SK-N-MC (cell line): ENCODE results near the gene KLK4.

Source experiments
- DNase-seq: peaks from one replicate; pipeline ENCODE4 v3.0.0-alpha.2; 2011; ENCODE audit warnings: low read depth, low spot score
- H3K27ac ChIP-seq: fragments of 200-600 bp; sonication (generic); 2 replicates; pipeline ENCODE4 v1.5.1; 2016; ENCODE audit warnings: mixed run types
- H3K36me3 ChIP-seq: fragments of 200-600 bp; sonication (generic); 2 replicates; pipeline ENCODE4 v1.6.1; 2017; ENCODE audit warnings: antibody characterized with exemption, low read length, mixed read lengths; ENCODE audit not compliant: insufficient read depth
- H3K4me3 ChIP-seq: fragments of 200-600 bp; sonication (generic); 2 replicates; pipeline ENCODE4 v1.5.1; 2016
- H3K9ac ChIP-seq: fragments of 200-600 bp; sonication (generic); 2 replicates; pipeline ENCODE4 v1.8.0; 2017; ENCODE audit warnings: mixed run types, mixed read lengths; ENCODE audit not compliant: insufficient read length
- H3K9me3 ChIP-seq: fragments of 200-600 bp; sonication (generic); 2 replicates; pipeline ENCODE4 v1.6.1; 2017; ENCODE audit warnings: low read depth, mild to moderate bottlenecking, antibody characterized with exemption, low read length, moderate library complexity, mixed read lengths
- EZH2 ChIP-seq: fragments of 200-600 bp; sonication (generic); IDR thresholded peaks from one replicate; pipeline ENCODE4 v1.6.1; 2017; ENCODE audit warnings: antibody characterized with exemption
- FOXP2 ChIP-seq: optimal IDR thresholded peaks from 2 replicates; pipeline ENCODE3; 2011; ENCODE audit warnings: mild to moderate bottlenecking, moderate library complexity; ENCODE audit not compliant: insufficient read depth; ENCODE audit errors: extremely low read length, control extremely low read depth
- POLR2AphosphoS5 ChIP-seq: IDR thresholded peaks from 2 replicates; pipeline ENCODE4 v1.6.1; 2012; ENCODE audit warnings: mild to moderate bottlenecking, low read depth, low read length, borderline replicate concordance

The KLK4 gene, protein sequence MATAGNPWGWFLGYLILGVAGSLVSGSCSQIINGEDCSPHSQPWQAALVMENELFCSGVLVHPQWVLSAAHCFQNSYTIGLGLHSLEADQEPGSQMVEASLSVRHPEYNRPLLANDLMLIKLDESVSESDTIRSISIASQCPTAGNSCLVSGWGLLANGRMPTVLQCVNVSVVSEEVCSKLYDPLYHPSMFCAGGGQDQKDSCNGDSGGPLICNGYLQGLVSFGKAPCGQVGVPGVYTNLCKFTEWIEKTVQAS

GRCh38 chr19:50911206-50912101 lies at the start of gene KLK4:
Gene KLK4 (minus strand): TSS chr19:50911395. CDS start chr19:50910738, 657 bp downstream.
- H3K9ac ChIP-seq, result no peak within 1 kb of the TSS
- no peaks in the 10 kb centered on the region for H3K36me3 ChIP-seq
- no peak for TF ChIP-seq EZH2
- H3K4me3 ChIP-seq, result no peak within 1 kb of the TSS
- no peak within 1 kb of the TSS for H3K27ac ChIP-seq
- H3K9me3 ChIP-seq, result no peaks in the 10 kb centered on the region
- DNase-seq, result no peak

GRCh38 chr19:50959731-50960500 lies 48.7 kb upstream of the KLK4 start:
- DNase-seq, result no peak
- Histone ChIP-seq H3K27ac (no peak overlapping the region), H3K4me3 (no peak overlapping the region), H3K9me3 (no peaks in the 10 kb centered on the region), H3K9ac (no peak overlapping the region), H3K36me3 (no peaks in the 10 kb centered on the region)
- no peak for TF ChIP-seq FOXP2
- TF ChIP-seq EZH2, result no peak
- TF ChIP-seq POLR2AphosphoS5, result no peak

DNA sequence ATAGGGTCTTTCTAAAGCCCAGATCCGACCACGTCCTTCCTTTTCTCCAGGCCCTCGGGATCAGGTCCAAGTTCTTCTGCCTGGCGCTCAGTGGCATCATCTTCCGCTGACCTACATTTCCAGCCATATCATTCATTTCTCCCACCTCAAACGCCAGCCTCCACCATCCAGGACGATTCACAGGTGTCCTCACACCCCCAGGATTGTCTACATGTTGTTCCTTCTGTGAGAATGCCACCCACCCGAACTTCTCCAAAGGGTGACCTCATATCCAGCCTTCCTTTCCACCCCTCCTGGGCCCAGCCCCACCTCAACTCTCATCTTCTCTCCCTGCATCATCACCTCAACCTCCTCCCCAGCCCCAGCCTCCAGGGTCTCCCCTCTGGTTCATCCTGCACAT lies 46.4 kb upstream of the KLK4 start:
- H3K9ac ChIP-seq, result no peak overlapping the region
- DNase-seq, result no peak
- no peaks in the 10 kb centered on the region for H3K9me3 ChIP-seq
- no peak overlapping the region for H3K4me3 ChIP-seq
- no peak overlapping the region for H3K27ac ChIP-seq
- TF ChIP-seq FOXP2 (no peak), EZH2 (no peak), POLR2AphosphoS5 (no peak)
- no peaks in the 10 kb centered on the region for H3K36me3 ChIP-seq

- no peaks in the 10 kb centered on the region for H3K9me3 ChIP-seq
- no peak within 1 kb of the TSS for H3K4me3 ChIP-seq
- H3K9ac ChIP-seq, result no peak within 1 kb of the TSS
- no peak for TF ChIP-seq EZH2
- TF ChIP-seq POLR2AphosphoS5, result no peak
- TF ChIP-seq FOXP2, result no peak
- DNase-seq, result no peak
- H3K27ac ChIP-seq, result no peak within 1 kb of the TSS
- H3K36me3 ChIP-seq, result no peaks in the 10 kb centered on the region
These were observed 41.7 kb upstream of the KLK4 start, which contains the start of gene KLK5 for GRCh38 chr19:50952910-50953309. Gene KLK5 (minus strand): TSS chr19:50953038. CDS start chr19:50952657, 381 bp downstream.

DNA sequence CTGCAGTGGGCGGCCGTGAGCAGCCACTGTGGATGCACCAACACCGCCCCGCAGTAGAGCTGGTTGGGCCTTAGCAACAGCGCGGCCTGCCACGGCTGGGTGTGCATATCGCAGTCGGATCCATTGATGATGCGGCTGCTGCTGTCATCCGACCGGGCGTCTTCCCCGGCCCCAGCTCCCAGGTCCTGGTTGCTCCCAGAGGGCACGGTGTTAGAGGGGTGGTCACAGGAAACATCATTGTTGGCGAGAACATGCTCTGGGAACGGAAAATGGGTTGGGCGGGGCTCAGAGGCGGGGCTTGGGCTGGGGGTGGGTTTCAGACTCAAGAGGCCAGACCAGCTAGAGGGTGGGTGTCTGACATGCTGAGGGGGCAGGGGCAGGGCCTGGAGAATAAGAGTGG lies 38.7 kb upstream of the KLK4 start:
- no peaks in the 10 kb centered on the region for H3K36me3 ChIP-seq
- H3K27ac ChIP-seq, result no peak overlapping the region
- H3K9ac ChIP-seq, result no peak overlapping the region
- TF ChIP-seq POLR2AphosphoS5, result no peak
- TF ChIP-seq EZH2, result no peak
- TF ChIP-seq FOXP2, result no peak
- no peak overlapping the region for H3K4me3 ChIP-seq
- no peak for DNase-seq
- no peaks in the 10 kb centered on the region for H3K9me3 ChIP-seq

- TF ChIP-seq POLR2AphosphoS5 (no peak), EZH2 (no peak), FOXP2 (no peak)
- H3K9me3 ChIP-seq, result no peaks in the 10 kb centered on the region
- no peaks in the 10 kb centered on the region for H3K36me3 ChIP-seq
- H3K4me3 ChIP-seq, result no peak overlapping the region
- no peak overlapping the region for H3K27ac ChIP-seq
- no peak for DNase-seq
- H3K9ac ChIP-seq, result no peak overlapping the region
These were observed 35.9 kb upstream of the KLK4 start for GRCh38 chr19:50947123-50947522.

DNA sequence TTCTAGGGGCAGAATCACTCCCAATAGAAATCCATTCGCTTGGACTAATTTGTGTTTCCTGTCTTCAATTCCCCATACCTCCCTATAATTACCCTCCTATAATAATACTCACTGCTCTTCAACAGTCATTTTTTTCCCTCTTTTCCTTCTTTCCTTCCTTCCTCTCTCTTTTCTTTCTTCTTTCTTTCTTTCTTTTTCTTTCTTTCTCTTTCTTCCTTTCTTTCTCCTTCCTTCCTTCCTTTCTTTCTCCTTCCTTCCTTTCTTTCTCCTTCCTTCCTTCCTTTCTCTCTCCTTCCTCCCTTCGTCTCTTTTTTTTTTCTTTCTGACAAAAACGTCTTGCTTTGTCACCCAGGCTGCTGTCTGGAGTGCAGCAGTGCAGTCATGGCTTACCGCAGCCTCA lies 33.6 kb upstream of the KLK4 start:
- no peak overlapping the region for H3K9ac ChIP-seq

More for the DNA sequence above, 33.6 kb upstream of the KLK4 start:
- H3K27ac ChIP-seq, result no peak overlapping the region
- no peak overlapping the region for H3K4me3 ChIP-seq
- no peaks in the 10 kb centered on the region for H3K9me3 ChIP-seq
- DNase-seq, result no peak
- TF ChIP-seq FOXP2 (no peak), POLR2AphosphoS5 (no peak), EZH2 (no peak)
- H3K36me3 ChIP-seq, result no peaks in the 10 kb centered on the region
